ENCODE data around the gene RBM3. TPM values are rescaled to one million over a fixed set of nuclear protein-coding genes. Genes with fewer than 3 reads are reported as not detected.

Gene RBM3
- polyA plus RNA-seq, 1 of the 3 experiments (the other 2 are of a cell fraction) = 183 TPM

- H3F3A ChIP-seq (replicated peaks; ENCODE audit: insufficient read depth) = no peaks in the 10 kb centered on the region
- H3K27ac ChIP-seq (ENCODE audit: low read depth in 2 of 2, low read length in 1 of 2) = peak within 1 kb of the TSS; percentile 50 to 66; a peak in 3 of 4 replicates
- H3K79me2 ChIP-seq (ENCODE audit: insufficient read depth) = peaks cover 17% of the 10 kb centered on the region; the same call in 1 of the 2 replicates
- H4K20me1 ChIP-seq (ENCODE audit: insufficient read depth) = no peaks in the 10 kb centered on the region
- WGBS (ENCODE audit: low lambda C conversion rate) = 39% methylated on average over 23 of the region's 59 CpGs
- peak within 1 kb of the TSS; percentile 67; the same call in 1 of the 2 replicates for H2AFZ ChIP-seq (ENCODE audit: low read depth)
- H3K9me3 ChIP-seq = no peaks in the 10 kb centered on the region
- peak within 1 kb of the TSS; percentile 53 to 62 for H3K4me3 ChIP-seq (ENCODE audit: low read depth in 2 of 2, low read length in 1 of 2)
- H3K9me2 ChIP-seq = no peaks in the 10 kb centered on the region
- no peaks in the 10 kb centered on the region for H3K36me3 ChIP-seq (replicated peaks in 1 of 2; ENCODE audit: control insufficient read depth in 1 of 2, insufficient read depth in 2 of 2, low read length in 1 of 2)
- H3K4me2 ChIP-seq = peak within 1 kb of the TSS; percentile 46
- CTCF ChIA-PET = interaction anchor here (0.9 to 1.7 kb wide), 3 partner anchors 9 to 36 kb away, joined by 3 to 4 read pairs (median 4); no protein-coding TSS in a partner anchor
- no peaks in the 10 kb centered on the region for H3K27me3 ChIP-seq (ENCODE audit: insufficient read depth)
- peaks cover 0 to 6% of the 10 kb centered on the region in 2 experiments; a peak in 1 of 4 replicates for H3K4me1 ChIP-seq (ENCODE audit: control insufficient read depth in 1 of 2, insufficient read depth in 2 of 2, low read depth in 1 of 2, low read length in 1 of 2)
- H3K9ac ChIP-seq = peak within 1 kb of the TSS; percentile 68
- peak; percentile 90 for DNase-seq
- POLR2A ChIA-PET = interaction anchor here (0.7 to 1.0 kb wide), 5 partner anchors 14 to 72 kb away, joined by 3 to 7 read pairs (median 4); partner anchors contain the start of gene RBM3
- no peak for TF ChIP-seq FOXM1 (IDR thresholded peaks at IDR 0.05; ENCODE audit: low read depth)
- no peak for TF ChIP-seq IRF3 (IDR thresholded peaks at IDR 0.05; ENCODE audit: low read depth, low read length)
- TF ChIP-seq GABPA (IDR thresholded peaks at IDR 0.05; ENCODE audit: low read depth) = no peak
- no peak for TF ChIP-seq EP300 (IDR thresholded peaks at IDR 0.05; ENCODE audit: borderline replicate concordance in 1 of 2, low read depth in 1 of 2, low read length in 1 of 2)
- TF ChIP-seq YY1 (IDR thresholded peaks at IDR 0.05; ENCODE audit: low read depth) = peak; percentile 44; the same call in 1 of the 2 replicates
- TF ChIP-seq ZBTB33 (IDR thresholded peaks at IDR 0.05; ENCODE audit: borderline replicate concordance, low read depth) = no peak
- no peak for TF ChIP-seq FOSL2 (IDR thresholded peaks at IDR 0.05; ENCODE audit: borderline replicate concordance, low read depth)
- TF ChIP-seq ELF1 (IDR thresholded peaks at IDR 0.05) = peak; percentile 81
- no peak for TF ChIP-seq USF1 (IDR thresholded peaks at IDR 0.05; ENCODE audit: borderline replicate concordance, low read depth)
- no peak for TF ChIP-seq FOXJ3 (CRISPR knock-in tag; IDR thresholded peaks at IDR 0.05)
- peak; percentile 24; the same call in 1 of the 2 replicates for TF ChIP-seq PBX3 (IDR thresholded peaks at IDR 0.05)
- TF ChIP-seq POLR2AphosphoS5 (IDR thresholded peaks at IDR 0.05; ENCODE audit: low read depth, low read length) = no peak
- peak; percentile 87 for TF ChIP-seq MXI1 (IDR thresholded peaks at IDR 0.05; ENCODE audit: low read depth, low read length)
- no peak for TF ChIP-seq TCF12 (IDR thresholded peaks at IDR 0.05)
- TF ChIP-seq MAX (IDR thresholded peaks at IDR 0.05; ENCODE audit: low read depth) = peak; percentile 70
- TF ChIP-seq CTCF (IDR thresholded peaks at IDR 0.05) = peak; percentile 51
- TF ChIP-seq REST (IDR thresholded peaks at IDR 0.05; ENCODE audit: low read depth, low read length) = no peak
- no peak for TF ChIP-seq EZH2phosphoT487 (IDR thresholded peaks at IDR 0.05; ENCODE audit: borderline replicate concordance, low read depth)
- no peak for TF ChIP-seq MEF2A (IDR thresholded peaks at IDR 0.05; ENCODE audit: borderline replicate concordance, low read depth)
- no peak for TF ChIP-seq RXRA (IDR thresholded peaks at IDR 0.05; ENCODE audit: borderline replicate concordance, low read depth)
- no peak for TF ChIP-seq NFIC (IDR thresholded peaks at IDR 0.05; ENCODE audit: borderline replicate concordance)
Measured at GRCh38 chrX:48539345-48540027, 34.8 kb upstream of the RBM3 start, which contains the start of gene TBC1D25. TBC1D25 (plus strand) TSS chrX:48539714; CDS start chrX:48539798, 84 bp downstream.

All from SK-N-SH (cell line).